Measurements from ENCODE around the gene AXDND1. TPM values are rescaled to one million over a fixed set of nuclear protein-coding genes. Genes with fewer than 3 reads are reported as not detected.
"Not testable (repeated sequence)": the region's sequence is repeated elsewhere in the genome, so short reads cannot be mapped to it uniquely, and the experiment has no call there.

AXDND1 gene
- total and polyA plus RNA-seq, 2 donors (not counting 1 experiment from before 2014, with no cell fraction given), result 0.05 to 0.17 TPM

GRCh38 chr1:179352236-179352635 lies 13.5 kb upstream of the AXDND1 start:
- H4K20me1 ChIP-seq (ENCODE audit: control insufficient read depth, extremely low read depth, insufficient read depth, low read length), result no peaks in the 10 kb centered on the region
- DNase-seq (ENCODE audit: low read depth in 2 of 2), result no peak
- TF ChIP-seq CTCF (conservative IDR thresholded peaks at IDR 0.05 in 1 of 2, IDR thresholded peaks at IDR 0.05 in 1 of 2; ENCODE audit: low read depth in 1 of 2, low read length in 2 of 2) (no peak), EZH2 (IDR thresholded peaks at IDR 0.05; ENCODE audit: low read length, missing control alignments) (no peak)
- no peak overlapping the region for H3K4me2 ChIP-seq (ENCODE audit: extremely low read depth, insufficient read depth, low read length)
- H3K27me3 ChIP-seq (ENCODE audit: control insufficient read depth, insufficient read depth, low read length), result no peaks in the 10 kb centered on the region
- H3K4me1 ChIP-seq (ENCODE audit: control insufficient read depth, extremely low read depth, insufficient read depth, low read length), result no peaks in the 10 kb centered on the region
- no peak overlapping the region for H3K9ac ChIP-seq (ENCODE audit: insufficient read depth, low read length)
- no peak overlapping the region for H2AFZ ChIP-seq (ENCODE audit: low read length)
- H3K27ac ChIP-seq (ENCODE audit: insufficient read depth, low read length), result no peak overlapping the region
- H3K4me3 ChIP-seq (replicated peaks in 1 of 4; ENCODE audit: control extremely low read depth in 1 of 4, insufficient read depth in 1 of 4, low read depth in 3 of 4, low read length in 4 of 4), result no peak overlapping the region
- no peaks in the 10 kb centered on the region for H3K79me2 ChIP-seq (ENCODE audit: control insufficient read depth, insufficient read depth, low read length)
- H3K36me3 ChIP-seq (ENCODE audit: control insufficient read depth, insufficient read depth, low read length), result peaks cover 1% of the 10 kb centered on the region
- H3K9me3 ChIP-seq (ENCODE audit: control insufficient read depth, insufficient read depth, low read depth, low read length), result no peaks in the 10 kb centered on the region

GRCh38 chr1:179353546-179353945 lies 12.2 kb upstream of the AXDND1 start:
- Histone ChIP-seq H2AFZ (ENCODE audit: low read length) (no peak overlapping the region), H3K27ac (ENCODE audit: insufficient read depth, low read length) (peak overlapping the region; percentile 34), H3K4me3 (replicated peaks in 1 of 4; ENCODE audit: control extremely low read depth in 1 of 4, insufficient read depth in 1 of 4, low read depth in 3 of 4, low read length in 4 of 4) (no peak overlapping the region)

GRCh38 chr1:179361631-179362030 lies 4.1 kb upstream of the AXDND1 start:
- H3K4me1 ChIP-seq (ENCODE audit: control insufficient read depth, extremely low read depth, insufficient read depth, low read length); H3K9ac ChIP-seq (ENCODE audit: insufficient read depth, low read length): not testable (repeated sequence)

More at GRCh38 chr1:179353546-179353945, 12.2 kb upstream of the AXDND1 start:
- no peaks in the 10 kb centered on the region for H3K4me1 ChIP-seq (ENCODE audit: control insufficient read depth, extremely low read depth, insufficient read depth, low read length)
- no peaks in the 10 kb centered on the region for H3K9me3 ChIP-seq (ENCODE audit: control insufficient read depth, insufficient read depth, low read depth, low read length)
- H3K9ac ChIP-seq (ENCODE audit: insufficient read depth, low read length), result no peak overlapping the region
- no peaks in the 10 kb centered on the region for H3K27me3 ChIP-seq (ENCODE audit: control insufficient read depth, insufficient read depth, low read length)
- no peak for TF ChIP-seq CTCF (conservative IDR thresholded peaks at IDR 0.05 in 1 of 2, IDR thresholded peaks at IDR 0.05 in 1 of 2; ENCODE audit: low read depth in 1 of 2, low read length in 2 of 2)
- TF ChIP-seq EZH2 (IDR thresholded peaks at IDR 0.05; ENCODE audit: low read length, missing control alignments), result no peak
- peak overlapping the region; percentile 39 for H3K4me2 ChIP-seq (ENCODE audit: extremely low read depth, insufficient read depth, low read length)
- peak; percentile 71 to 88 for DNase-seq (ENCODE audit: low read depth in 2 of 2)
- no peaks in the 10 kb centered on the region for H3K79me2 ChIP-seq (ENCODE audit: control insufficient read depth, insufficient read depth, low read length)
- H4K20me1 ChIP-seq (ENCODE audit: control insufficient read depth, extremely low read depth, insufficient read depth, low read length), result no peaks in the 10 kb centered on the region
- H3K36me3 ChIP-seq (ENCODE audit: control insufficient read depth, insufficient read depth, low read length), result peaks cover 1% of the 10 kb centered on the region

More at GRCh38 chr1:179361631-179362030, 4.1 kb upstream of the AXDND1 start:
- H3K79me2 ChIP-seq (ENCODE audit: control insufficient read depth, insufficient read depth, low read length); H3K36me3 ChIP-seq (ENCODE audit: control insufficient read depth, insufficient read depth, low read length); H2AFZ ChIP-seq (ENCODE audit: low read length); H3K4me3 ChIP-seq (replicated peaks in 1 of 4; ENCODE audit: control extremely low read depth in 1 of 4, insufficient read depth in 1 of 4, low read depth in 3 of 4, low read length in 4 of 4); H3K9me3 ChIP-seq (ENCODE audit: control insufficient read depth, insufficient read depth, low read depth, low read length); H4K20me1 ChIP-seq (ENCODE audit: control insufficient read depth, extremely low read depth, insufficient read depth, low read length); H3K27ac ChIP-seq (ENCODE audit: insufficient read depth, low read length); H3K27me3 ChIP-seq (ENCODE audit: control insufficient read depth, insufficient read depth, low read length); H3K4me2 ChIP-seq (ENCODE audit: extremely low read depth, insufficient read depth, low read length): not testable (repeated sequence)
- peak; percentile 12 to 31 for DNase-seq (ENCODE audit: low read depth in 2 of 2)

All from fibroblast of lung (primary cell).